ENCODE data around the gene ITGB2.

ITGB2 gene

GRCh38 chr21:44846485-44847260, 74.0 kb downstream of the ITGB2 start:
- DNase-seq (ENCODE audit: low read depth), result peak; percentile 65

- DNase-seq (ENCODE audit: low read depth), result no peak
Measured at GRCh38 chr21:44846224-44846484, 74.5 kb downstream of the ITGB2 start.

- peak; percentile 77 for DNase-seq (ENCODE audit: low read depth)
Measured at GRCh38 chr21:44845418-44846223, 75.1 kb downstream of the ITGB2 start.

GRCh38 chr21:44844256-44844655, 76.4 kb downstream of the ITGB2 start:
- DNase-seq (ENCODE audit: low read depth), result no peak

GRCh38 chr21:44842721-44843445, 77.8 kb downstream of the ITGB2 start:
- no peak for DNase-seq (ENCODE audit: low read depth)

- DNase-seq (ENCODE audit: low read depth), result no peak
Measured at GRCh38 chr21:44842087-44842486, 78.6 kb downstream of the ITGB2 start.

- no peak for DNase-seq (ENCODE audit: low read depth)
Measured at GRCh38 chr21:44840771-44841170, 79.9 kb downstream of the ITGB2 start.

- DNase-seq (ENCODE audit: low read depth), result no peak
Measured at GRCh38 chr21:44838951-44839350, 81.7 kb downstream of the ITGB2 start.

GRCh38 chr21:44838039-44838895, 82.4 kb downstream of the ITGB2 start:
- no peak for DNase-seq (ENCODE audit: low read depth)

- no peak for DNase-seq (ENCODE audit: low read depth)
Measured at GRCh38 chr21:44837537-44837936, 83.2 kb downstream of the ITGB2 start.

- peak; percentile 56 for DNase-seq (ENCODE audit: low read depth)
Measured at GRCh38 chr21:44836666-44837471, 83.8 kb downstream of the ITGB2 start.

GRCh38 chr21:44836349-44836665, 84.4 kb downstream of the ITGB2 start:
- DNase-seq (ENCODE audit: low read depth), result no peak

All from ELR (cell line).